GM19468 (cell line): Measurements from ENCODE around the gene IGSF21.

Experiments used
- ATAC-seq: cut with Tn5 transposase; IDR thresholded peaks from one replicate; pipeline ENCODE4 v1.9.1; 2021; ENCODE audit warnings: mild to moderate bottlenecking, moderate library complexity, moderate number of reproducible peaks; ENCODE audit not compliant: unreplicated experiment; ENCODE audit errors: extremely low read depth

Gene IGSF21

DNA sequence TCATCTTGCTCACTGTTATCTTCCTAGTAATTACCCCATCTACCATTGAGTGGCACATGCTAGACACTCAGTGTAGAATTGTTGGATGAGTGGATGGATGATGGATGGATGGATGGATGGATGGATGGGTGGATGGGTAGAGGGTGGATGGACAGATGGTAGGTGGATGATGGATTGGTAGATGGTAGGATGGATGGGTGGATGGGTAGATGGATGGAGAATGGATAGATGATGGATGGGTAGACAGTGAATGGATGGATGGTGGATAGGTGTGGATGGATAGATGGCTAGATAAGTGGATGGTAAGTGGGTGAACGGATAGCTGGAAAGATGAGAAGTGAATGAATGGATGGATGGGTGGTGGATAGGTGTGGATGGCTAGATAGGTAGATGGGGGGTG is 207.9 kb downstream of the IGSF21 start:
- no peak for ATAC-seq

DNA sequence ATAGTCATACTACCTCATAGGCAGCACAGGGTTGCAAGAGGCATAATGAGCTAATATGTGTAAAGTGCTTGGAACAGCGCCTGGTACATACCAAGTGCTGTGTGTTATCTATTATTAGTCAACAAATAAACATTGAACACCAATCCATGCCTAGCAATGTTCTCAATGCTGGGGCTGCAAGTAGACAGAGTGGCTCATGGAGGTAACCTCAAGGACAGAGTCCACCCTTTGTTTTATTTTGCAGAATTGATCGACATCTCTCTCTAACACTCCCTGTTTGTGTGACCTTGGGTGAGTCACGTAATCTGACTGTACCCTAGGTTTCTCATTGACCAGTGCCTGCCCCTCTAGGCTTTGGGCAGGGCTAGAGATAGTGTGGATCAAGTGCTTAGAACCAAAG is 209.2 kb downstream of the IGSF21 start:
- no peak for ATAC-seq

DNA sequence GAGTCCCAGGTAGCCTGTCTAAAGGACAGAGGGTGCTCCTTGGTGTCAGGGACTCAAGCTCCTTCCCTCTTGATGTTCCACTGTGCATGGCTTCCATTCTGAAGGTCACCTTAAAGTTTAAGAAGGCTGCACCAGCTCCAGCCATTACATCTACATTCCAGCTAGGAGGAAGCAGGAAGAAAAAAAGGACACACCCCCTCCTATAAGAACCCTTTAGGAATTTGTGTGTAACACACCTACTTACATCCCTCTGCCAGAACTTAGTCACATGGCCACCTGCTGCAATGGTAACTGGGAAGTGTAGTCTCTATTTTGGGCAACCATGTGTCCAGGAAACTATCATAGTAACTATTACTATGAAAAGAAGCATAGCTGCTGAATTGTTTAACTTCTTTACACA is 211.5 kb downstream of the IGSF21 start:
- no peak for ATAC-seq

DNA sequence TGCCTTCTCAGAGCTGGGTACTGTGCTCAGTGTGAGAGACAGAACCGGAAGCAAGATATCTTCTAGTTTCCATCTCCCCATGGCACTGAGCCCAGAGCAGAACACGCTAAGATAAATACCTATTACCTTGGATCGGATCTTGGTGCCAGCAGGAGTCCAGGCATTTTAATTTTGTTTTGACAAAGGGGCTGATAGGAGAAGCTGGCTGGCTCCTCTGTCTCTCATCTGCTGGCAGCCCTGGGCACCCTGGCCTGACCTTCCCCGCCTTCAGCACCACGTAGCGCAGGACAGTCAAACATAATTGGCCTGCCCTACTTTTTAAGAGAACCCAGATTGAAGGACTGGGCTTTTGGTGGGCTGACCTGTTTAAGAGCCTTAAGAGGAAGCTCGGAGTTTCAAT is 212.5 kb downstream of the IGSF21 start:
- ATAC-seq, result no peak

DNA sequence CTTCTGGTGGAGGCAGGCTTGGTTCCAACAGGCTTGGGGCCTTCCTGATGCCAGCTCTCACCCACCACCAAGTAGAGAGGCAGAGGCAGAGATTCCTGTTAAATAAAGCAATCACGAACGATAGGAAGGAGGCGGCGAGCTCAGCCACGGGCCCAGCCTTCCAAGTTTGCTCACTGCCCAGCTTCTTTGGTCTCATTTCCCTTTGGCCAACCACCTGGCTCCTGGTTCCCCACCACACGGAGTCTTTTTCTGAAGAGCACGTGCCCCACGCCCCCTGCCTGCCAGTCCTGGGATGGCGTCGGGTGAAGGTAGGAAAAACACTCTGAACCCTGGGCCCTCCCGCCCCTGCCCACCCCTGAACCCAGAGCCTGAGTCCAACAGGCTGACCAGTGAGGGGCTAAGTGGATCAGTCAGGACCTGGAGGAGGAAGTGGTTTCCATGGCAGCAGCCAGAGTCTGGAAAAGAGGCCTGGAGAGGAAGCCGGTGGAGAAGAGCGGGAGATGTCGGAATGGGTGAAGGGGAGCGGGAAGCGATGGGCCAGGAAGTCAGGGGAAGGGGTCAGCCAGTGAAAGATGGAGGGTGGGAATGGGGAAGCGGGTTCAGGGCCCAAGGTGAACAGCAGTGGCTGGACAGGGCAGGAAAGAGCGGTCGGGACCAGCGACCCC is 214.9 kb downstream of the IGSF21 start:
- no peak for ATAC-seq

DNA sequence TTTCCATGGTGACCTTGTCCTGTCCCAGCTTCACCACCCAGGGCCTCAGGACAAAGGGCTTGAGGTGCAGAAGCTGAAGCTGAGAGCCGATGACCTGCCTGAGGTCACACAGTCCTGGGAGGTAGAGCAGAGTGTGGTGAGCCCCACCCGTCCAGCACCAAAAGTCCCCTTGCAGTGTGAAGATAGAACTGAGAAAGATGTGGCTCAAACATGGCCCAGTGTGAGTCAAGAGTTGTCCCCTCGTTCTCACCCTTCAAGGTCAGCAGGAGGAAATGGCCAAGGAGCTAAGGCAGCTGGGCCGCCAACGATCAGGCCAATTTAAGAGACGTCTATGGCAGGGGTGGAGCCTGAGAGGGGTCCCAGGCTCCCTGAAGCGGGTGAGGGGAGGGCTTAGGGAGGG is 215.7 kb downstream of the IGSF21 start:
- ATAC-seq, result no peak

DNA sequence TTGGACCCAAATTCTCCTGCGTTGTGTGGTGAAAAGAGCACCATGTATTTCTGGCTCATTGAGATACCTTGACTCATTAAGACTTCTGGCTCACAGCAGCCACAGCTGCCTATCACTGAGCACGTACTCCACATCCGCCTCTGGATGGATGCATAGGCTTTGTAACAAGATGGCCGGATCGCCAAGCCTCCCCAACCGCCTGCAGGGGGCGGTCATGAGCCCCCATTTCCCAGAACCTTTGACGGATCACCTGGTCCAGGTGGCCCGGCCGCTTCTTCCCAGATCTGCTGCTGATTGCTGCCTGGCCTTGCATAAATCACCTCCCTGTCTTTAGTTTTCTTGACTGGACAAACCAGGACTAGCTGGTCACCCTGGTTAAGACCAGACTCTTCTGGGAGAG is 216.6 kb downstream of the IGSF21 start:
- no peak for ATAC-seq

DNA sequence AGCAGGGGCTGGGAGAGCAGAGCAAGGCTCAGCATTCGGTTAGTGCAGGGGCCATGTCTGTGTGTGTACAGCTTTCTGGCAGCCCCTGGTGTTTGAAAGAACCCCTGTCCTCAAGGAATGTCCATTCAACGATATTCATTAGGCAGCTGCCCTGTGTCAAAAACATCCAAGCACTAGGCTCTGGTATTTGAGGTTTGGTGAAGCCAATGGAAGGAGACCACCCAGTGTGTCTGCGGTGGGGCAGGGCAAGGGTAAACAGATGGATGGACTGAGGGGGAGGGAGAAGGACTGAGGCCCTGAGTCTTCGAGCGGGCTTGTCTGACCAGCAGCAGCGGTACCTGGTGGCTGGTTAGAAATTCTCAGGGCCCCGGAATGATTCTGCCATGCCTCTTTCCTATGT is 217.5 kb downstream of the IGSF21 start:
- ATAC-seq, result no peak

DNA sequence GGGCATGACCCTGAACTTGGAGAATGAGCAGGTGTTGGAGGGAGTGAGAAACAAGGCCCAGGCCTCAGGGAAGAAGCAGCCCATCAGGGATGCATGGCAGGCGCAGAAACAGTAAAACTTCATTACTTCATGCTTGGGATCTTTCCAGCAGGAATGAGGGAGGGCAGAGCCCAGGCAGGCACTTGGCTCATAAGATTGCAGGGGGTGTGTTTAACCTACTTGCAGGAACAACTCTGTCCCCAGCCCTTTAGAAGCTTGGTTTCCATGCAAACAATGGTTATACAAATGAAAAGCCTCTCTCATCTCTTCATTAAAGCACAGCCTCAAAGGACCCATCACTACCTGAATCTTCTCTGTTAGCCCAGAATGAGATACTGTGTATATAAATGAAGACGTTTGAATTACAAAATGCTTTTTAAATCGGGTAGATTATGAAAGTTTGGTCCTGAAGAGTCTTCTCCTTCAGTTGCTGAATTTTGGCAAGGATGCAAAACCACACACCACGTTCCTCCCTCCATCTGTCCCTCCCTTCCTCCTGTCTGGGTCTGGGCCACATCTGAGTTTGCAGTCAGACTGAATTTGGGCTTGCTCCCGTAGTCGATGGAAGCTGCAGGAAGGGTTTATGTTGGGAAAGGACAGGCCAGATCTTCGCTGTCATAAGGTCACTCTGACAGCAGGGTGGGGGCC is 218.8 kb downstream of the IGSF21 start:
- no peak for ATAC-seq

DNA sequence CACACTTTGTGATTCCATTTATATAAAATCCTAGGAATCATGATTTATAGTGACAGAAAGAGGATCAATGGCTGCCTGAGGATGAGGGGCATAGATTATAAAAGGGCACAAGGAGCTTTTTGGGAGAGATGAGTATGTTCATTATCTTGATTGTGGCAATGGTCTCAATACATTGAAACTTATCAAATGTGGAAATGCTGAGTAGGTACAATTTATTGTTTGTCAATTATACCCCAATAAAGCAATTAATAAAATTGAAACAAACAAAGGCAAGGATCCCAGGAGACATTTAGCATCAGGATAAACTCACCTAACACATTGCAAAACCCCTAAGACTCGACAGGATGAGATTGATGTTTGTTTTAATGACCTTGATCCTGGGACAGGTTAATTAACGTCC is 220.1 kb downstream of the IGSF21 start:
- no peak for ATAC-seq

DNA sequence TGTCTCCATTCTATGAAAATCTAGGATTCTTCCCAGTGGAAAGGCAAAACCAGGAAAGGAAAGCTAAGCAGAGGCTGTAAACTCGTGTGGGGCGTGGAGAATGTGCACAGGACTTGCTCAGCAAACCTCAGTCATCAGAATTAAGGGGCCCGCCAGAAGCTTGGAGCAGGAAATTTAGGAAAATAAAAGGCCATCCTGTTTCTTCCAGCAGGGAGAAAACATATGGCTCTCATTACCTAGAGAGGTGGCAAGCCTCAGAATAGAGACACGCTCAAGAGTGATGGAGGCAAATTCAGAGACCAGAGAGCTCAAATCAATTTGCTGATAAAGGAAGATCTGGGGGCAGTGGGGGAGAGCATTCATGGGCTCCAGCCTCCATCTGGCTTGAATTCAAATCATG is 221.2 kb downstream of the IGSF21 start:
- ATAC-seq, result no peak

DNA sequence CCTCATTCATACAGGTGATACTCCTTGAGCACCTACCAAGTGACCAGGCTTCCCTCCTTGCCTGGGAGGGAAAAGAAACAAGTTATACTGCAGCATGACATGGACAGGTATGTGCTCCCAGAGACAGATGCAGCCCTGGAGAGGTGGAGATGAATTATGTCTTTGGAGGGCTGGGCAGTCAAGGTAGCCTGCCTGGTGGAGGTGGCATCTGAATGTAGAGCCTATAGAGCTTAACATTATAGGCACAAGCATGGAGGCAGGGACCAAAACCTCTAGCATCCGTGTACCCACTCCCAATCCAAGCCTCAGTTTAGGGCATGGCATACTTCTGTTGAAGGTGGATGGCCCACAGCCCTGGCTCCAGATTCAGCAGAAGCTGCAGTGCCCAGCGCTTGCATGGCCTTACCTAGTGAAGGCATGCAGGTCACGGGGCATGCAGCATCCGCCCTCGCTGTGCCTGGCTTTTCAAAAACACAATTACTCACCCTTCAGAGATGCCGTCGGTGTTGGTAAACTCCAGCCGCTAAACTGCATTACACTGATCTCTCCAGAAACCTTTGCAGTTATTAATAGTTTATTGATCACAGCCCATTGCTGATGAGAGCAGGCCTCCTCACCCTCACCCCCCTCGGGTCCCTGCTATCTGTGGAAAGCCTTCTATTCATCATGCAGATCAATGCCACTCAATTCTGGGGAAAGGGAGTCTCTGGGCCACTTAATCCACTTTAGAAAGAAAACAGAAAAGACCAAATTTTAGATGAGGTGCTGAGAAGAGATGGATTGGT is 222.1 kb downstream of the IGSF21 start:
- no peak for ATAC-seq

DNA sequence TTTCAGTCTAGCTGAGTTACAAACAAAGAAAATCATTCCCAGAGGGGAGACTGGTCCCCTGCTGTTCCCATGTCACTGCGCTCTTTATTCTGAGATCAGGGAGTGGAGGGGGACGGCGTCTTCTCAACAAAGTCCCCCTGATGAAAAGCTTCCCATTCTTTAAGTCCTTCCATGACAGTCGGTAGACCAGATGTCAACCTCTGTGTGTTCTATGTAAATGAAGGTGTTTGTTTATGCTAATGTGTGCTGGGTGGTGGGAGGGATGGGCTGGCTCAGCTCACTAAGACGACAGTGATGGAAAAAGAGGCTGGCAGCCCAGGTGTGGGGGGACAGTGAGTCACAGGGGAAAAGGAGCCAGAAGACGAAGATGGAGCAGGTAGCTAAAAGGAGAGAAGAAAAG is 225.0 kb downstream of the IGSF21 start:
- ATAC-seq, result no peak

DNA sequence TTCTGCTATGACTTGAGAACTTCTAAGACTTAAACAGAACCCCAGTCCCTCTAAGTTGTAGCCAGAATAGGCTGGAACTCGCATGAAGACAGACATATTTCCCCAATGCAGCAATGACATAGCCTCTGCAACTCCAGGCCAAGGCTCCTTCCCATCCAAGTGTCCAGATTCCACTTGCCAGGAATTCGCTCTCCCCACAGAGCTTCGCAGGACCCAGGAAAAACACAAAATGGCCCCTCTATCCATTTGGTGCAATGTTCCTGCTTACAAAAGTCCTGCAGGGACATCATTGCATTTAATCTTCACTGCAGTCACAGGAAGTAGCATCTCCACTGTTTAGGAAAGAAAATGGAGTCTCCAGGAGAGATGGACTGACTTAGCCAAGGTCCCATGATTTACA is 225.6 kb downstream of the IGSF21 start:
- ATAC-seq, result no peak

DNA sequence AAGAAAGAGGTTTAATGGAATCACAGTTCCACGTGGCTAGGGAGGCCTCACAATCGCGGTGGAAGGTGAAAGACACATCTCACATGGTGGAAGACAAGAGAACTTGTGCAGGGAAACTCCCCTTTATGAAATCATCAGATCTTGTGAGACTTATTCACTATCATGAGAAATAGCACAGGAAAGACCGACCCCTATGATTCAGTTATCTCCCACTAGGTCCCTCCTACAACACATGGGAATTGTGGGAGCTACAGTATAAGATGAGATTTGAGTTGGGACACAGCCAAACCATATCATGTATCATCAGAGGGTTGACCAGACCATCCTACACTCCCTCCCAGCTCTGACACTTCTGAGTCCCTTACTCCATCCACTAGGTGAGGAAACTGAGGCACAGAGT is 229.2 kb downstream of the IGSF21 start:
- no peak for ATAC-seq

DNA sequence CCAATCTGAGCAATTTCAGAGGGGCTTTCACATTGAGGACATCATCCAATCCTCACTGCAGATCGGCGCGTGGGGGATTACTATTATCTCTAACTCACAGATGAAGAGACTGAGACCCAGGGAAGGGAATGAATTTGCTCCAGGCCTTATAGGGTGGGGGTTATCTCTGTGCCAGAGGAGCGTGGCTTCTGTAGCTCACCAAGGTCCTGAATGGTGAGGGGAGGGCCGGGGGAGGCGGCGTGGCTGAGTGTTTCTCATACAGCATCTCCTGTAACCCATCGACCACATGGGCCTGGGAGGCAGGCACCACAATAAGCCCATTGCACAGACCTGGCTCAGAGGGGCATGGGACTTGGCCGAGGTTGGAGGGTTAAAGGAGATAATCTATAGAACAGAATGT is 230.2 kb downstream of the IGSF21 start:
- no peak for ATAC-seq

DNA sequence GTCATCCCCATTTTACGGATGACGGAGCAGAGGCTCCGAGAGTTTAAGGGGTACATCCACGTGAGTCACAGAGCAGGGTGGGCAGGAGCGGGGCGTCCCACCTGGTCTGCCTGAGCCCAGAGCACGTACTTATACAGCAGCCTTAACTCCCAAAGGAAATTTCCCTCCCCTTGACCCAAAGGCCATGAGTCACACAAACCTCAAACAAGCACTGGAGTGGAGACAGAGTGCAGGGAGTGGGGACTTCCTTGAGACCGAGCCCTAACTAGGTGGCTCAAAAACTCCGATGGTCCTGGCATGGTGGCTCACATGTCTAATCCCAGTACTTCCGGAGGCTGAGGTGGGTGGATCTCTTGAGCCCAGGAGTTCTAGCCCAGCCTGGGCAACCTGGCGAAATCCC is 231.6 kb downstream of the IGSF21 start:
- no peak for ATAC-seq

DNA sequence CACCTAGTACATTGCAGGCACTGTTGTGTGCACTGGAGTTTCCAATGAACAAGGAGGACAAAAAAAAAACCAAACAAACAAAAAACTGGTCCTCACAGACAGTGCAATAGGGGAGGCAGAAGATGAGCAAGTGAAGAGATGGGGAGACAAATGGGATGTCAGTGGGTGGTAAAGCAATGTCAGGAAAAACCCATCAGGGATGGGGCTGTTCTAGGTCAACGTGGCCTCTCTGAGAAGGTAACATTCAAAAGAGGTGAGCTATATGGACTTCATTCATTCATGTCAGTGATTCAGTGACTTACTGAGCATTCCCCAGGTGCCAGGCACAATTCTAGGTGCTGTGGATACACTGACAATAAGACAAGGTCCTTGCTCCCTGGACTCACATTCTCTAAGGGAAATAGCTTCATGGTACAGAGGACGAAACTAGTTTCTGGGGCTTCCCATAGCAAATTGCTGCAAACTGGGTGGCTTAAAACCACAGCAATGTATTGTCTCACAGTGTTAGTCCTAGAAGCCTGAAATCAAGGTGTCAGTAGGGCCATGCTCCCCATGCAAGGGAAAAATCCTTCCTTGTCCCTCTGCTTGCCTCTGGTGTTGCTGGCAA is 232.7 kb downstream of the IGSF21 start:
- ATAC-seq, result no peak

DNA sequence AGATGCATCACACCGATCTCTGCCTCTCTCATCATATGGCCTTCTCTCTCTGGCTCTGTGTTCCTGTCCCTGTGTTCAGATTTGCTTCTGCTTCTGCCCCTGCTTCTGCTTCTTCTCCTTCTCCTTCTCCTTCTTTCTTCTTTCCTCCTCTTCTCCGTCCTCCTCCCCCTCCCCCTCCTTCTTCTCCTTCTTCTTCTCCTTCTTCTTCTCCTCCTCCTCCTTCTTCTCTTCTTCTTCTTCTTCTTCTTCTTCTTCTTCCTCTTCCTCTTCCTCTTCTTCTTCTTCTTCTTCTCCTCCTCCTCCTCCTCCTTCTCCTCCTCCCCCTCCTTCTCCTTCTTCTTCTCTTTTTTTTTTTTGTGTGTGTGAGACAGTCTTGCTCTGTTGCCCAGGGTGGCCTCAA is 233.2 kb downstream of the IGSF21 start:
- ATAC-seq, result no peak

DNA sequence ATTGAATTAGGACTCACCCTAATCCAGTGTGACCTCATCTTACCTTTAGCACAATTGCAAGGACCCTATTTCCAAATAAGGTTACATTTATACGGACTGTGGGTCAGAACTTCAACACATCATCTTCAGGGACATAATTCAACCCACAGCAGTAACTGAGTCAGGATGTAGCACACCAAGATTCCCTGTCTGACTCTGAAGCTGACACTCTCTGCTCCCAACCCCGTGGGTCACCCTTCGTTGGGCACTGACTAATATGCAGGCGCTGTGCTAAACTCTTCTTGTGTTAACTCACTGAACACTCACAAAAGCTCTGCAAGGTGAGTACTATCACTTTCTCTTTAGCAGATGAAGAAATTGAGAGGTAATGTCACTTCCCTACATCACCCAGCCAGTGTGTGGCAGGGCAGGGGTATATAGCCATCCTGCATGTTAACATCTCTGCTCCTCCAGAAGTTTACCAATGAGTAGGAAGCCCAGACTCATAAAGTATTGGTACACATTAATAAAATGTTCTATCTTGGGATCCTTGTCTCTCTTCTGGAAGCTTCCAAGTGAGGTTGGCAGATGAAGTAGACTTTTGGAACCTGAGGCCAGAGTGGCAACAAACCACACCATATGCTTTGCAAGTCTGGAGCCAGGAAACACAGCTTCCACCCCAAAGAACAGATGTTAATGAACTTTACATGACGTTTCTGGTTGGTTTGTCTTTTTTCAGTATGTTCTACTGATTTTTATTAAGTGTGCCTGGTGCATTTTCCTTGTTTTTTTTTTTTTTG is 233.9 kb downstream of the IGSF21 start:
- no peak for ATAC-seq
